ENCODE measurements around the gene NEK9. TPM values are rescaled to one million over a fixed set of nuclear protein-coding genes. Genes with fewer than 3 reads are reported as not detected.
A peak's percentile ranks its signal among the peaks of the same experiment; 100 is the strongest.

The NEK9 gene
- total and polyA plus RNA-seq, 10 of the 15 experiments (the other 5 are each of a cell fraction or from before 2014, with no cell fraction given) = 6.0 to 78.8 (median 44.7) TPM

- TF ChIP-seq ZNF592 (IDR thresholded peaks at IDR 0.05) (no peak), CREM (IDR thresholded peaks at IDR 0.05; ENCODE audit: low read depth) (peak; percentile 76; the same call in 1 of the 2 replicates), POLR2AphosphoS2 (IDR thresholded peaks at IDR 0.05; ENCODE audit: low read depth, low read length) (no peak), HDAC6 (IDR thresholded peaks at IDR 0.05; ENCODE audit: unreplicated experiment) (no peak), KDM1A (IDR thresholded peaks at IDR 0.05; ENCODE audit: borderline replicate concordance) (no peak), SPI1 (IDR thresholded peaks at IDR 0.05; ENCODE audit: borderline replicate concordance, insufficient read depth, low read depth, low read length) (no peak), WRNIP1 (IDR thresholded peaks at IDR 0.05; ENCODE audit: borderline replicate concordance, low read depth, low read length) (no peak), NFXL1 (IDR thresholded peaks at IDR 0.05; ENCODE audit: borderline replicate concordance) (no peak), TBL1XR1 (IDR thresholded peaks at IDR 0.05; ENCODE audit: low read depth, low read length) (peak; percentile 92), SP1 (IDR thresholded peaks at IDR 0.05; ENCODE audit: low read depth, low read length) (peak; percentile 6), REST (IDR thresholded peaks at IDR 0.05; ENCODE audit: low read depth, low read length) (no peak), EED (IDR thresholded peaks at IDR 0.05; ENCODE audit: low read depth) (peak; percentile 18; the same call in 1 of the 2 replicates), ZNF622 (IDR thresholded peaks at IDR 0.05) (no peak), POLR2A (IDR thresholded peaks at IDR 0.05; ENCODE audit: low read depth, low read length) (peak; percentile 92), EZH2 (IDR thresholded peaks at IDR 0.05; ENCODE audit: borderline replicate concordance, control insufficient read depth, low read depth, low read length) (no peak), TAF1 (IDR thresholded peaks at IDR 0.05; ENCODE audit: borderline replicate concordance, low read depth, low read length) (peak; percentile 66), IRF4 (IDR thresholded peaks at IDR 0.05; ENCODE audit: low read depth, low read length) (no peak), PKNOX1 (IDR thresholded peaks at IDR 0.05) (no peak), ZZZ3 (IDR thresholded peaks at IDR 0.05; ENCODE audit: control insufficient read depth, insufficient read length, low read depth) (no peak), STAT1 (conservative IDR thresholded peaks at IDR 0.05) (peak; percentile 53), TCF12 (IDR thresholded peaks at IDR 0.05; ENCODE audit: low read depth, low read length) (no peak), MLLT1 (IDR thresholded peaks at IDR 0.05) (peak; percentile 45)
These were observed 49.4 kb upstream of the NEK9 start, which contains the start of gene TMED10 (continued) for GRCh38 chr14:75176142-75176820.
